Spinal cord (tissue), 10 donors: ENCODE measurements around the gene DPAGT1. TPM values are rescaled to one million over a fixed set of nuclear protein-coding genes. Genes with fewer than 3 reads are reported as not detected.

Experiments used
- DNase-seq, 6 donors: peaks; one replicate each; pipeline versions ENCODE4 v3.0.0 to v3.0.0-alpha.2; 2013 to 2015; ENCODE audit warnings: low spot score in 6 of 6, low read depth in 4 of 6
- H3K27ac ChIP-seq: one replicate; pipeline ENCODE4 v1.5.1; 2013; ENCODE audit warnings: low read depth, low read length, control low read depth
- H3K27me3 ChIP-seq: one replicate; pipeline ENCODE4 v1.6.1; 2013; ENCODE audit warnings: low read length; ENCODE audit not compliant: control insufficient read depth, insufficient read depth
- H3K36me3 ChIP-seq: one replicate; pipeline ENCODE4 v1.6.1; 2013; ENCODE audit warnings: low read length; ENCODE audit not compliant: control insufficient read depth, insufficient read depth
- H3K4me1 ChIP-seq: one replicate; pipeline ENCODE4 v1.6.1; 2013; ENCODE audit warnings: low read length; ENCODE audit not compliant: control insufficient read depth, insufficient read depth
- H3K4me3 ChIP-seq: one replicate; pipeline ENCODE4 v1.5.1; 2013; ENCODE audit warnings: low read depth, low read length, control low read depth
- H3K9me3 ChIP-seq: one replicate; pipeline ENCODE4 v1.6.1; 2013; ENCODE audit warnings: low read length; ENCODE audit not compliant: control insufficient read depth, insufficient read depth
- WGBS: methylation state at CpG from one replicate; pipeline ENCODE4 v1.1.5; 2013; ENCODE audit warnings: missing lambda C conversion rate; ENCODE audit not compliant: insufficient coverage; 5-methylcytosine and 5-hydroxymethylcytosine counted together
- polyA plus RNA-seq, 2 donors: library from polyadenylated mRNA; unstranded; fragments of 120-200 nt; gene quantifications; one replicate each; pipeline ENCODE4 v1.2.1, GENCODE V29; 2013; ENCODE audit not compliant: insufficient read length in 2 of 2
- total RNA-seq, 2 donors: library from RNA; depleted of rRNA in 1 of 2; stranded (reverse); fragments of 120-200 nt in 1 of 2; fragments of >200 nt in 1 of 2; gene quantifications; one replicate each; pipeline versions ENCODE4 v1.2.3 to v1.2.4, GENCODE V29; 2013 to 2014
- donor health status: healthy.

Gene DPAGT1
- total and polyA plus RNA-seq, 4 donors: 12.9 to 44.3 (median 32.2) TPM

DNA sequence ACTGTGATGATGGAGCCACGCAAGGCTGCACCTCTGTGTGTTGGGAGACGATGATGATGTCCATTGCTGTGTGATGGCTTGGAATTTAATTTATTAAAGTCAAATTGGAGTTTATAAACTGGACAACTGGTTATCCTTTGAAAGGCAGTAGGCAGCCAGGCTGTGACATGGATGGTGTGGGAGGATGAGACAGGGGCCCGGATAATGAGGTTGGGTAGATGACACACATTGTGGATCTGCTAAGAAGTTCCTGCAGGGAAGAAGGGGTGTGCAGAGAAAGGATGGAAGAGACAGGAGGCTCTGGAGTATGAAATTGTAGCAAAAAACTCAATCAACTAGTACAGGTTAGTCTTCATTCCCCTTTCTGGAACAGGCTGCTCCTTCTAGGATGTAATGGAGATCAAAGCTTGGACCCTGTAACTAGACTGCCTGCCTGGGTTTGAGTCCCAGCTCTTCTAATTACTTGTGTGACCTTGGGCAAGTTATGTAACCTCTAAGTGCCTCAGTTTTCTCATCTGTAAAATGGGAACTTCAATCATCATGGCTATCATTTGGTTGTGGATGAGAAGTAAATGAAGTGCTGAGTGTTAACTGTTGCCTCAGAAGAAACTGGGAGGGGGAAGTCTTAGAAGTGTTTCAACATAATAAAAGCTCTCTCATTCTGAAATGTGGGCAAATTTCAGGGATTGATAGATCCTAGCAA is 15.5 kb upstream of the DPAGT1 start:
- Histone ChIP-seq H3K27me3 (no peaks in the 10 kb centered on the region), H3K4me1 (peaks cover 8% of the 10 kb centered on the region), H3K36me3 (peaks cover 44% of the 10 kb centered on the region), H3K4me3 (no peak overlapping the region), H3K9me3 (no peaks in the 10 kb centered on the region), H3K27ac (no peak overlapping the region)
- WGBS: 85% methylated on average over 3 of the region's 3 CpGs
- no peak for DNase-seq

DNA sequence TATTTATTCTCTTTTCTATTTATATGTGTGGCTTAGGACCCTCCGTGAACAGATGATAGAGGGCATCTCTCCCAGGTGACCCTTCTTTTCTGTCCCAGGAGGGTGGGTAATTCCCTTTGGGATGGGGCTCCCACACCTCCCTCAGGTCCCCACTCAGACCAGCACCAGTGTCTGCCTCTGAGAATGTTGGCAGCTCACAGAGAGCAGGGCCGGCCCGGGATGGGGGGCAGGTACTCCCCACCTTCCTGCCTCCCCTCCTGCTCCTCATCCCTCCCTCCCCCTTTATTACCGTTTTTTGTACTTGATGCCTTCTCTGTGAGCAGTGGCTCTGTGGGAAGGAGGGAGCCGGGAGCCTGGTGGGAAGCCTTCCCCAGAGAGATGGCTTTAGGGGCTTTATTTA is 14.9 kb upstream of the DPAGT1 start:
- peaks cover 8% of the 10 kb centered on the region for H3K4me1 ChIP-seq
- 46% methylated on average over 1 of the region's 5 CpGs for WGBS
- H3K27me3 ChIP-seq: no peaks in the 10 kb centered on the region
- peaks cover 47% of the 10 kb centered on the region for H3K36me3 ChIP-seq
- DNase-seq: no peak
- H3K9me3 ChIP-seq: no peaks in the 10 kb centered on the region
- no peak overlapping the region for H3K4me3 ChIP-seq
- H3K27ac ChIP-seq: no peak overlapping the region

DNA sequence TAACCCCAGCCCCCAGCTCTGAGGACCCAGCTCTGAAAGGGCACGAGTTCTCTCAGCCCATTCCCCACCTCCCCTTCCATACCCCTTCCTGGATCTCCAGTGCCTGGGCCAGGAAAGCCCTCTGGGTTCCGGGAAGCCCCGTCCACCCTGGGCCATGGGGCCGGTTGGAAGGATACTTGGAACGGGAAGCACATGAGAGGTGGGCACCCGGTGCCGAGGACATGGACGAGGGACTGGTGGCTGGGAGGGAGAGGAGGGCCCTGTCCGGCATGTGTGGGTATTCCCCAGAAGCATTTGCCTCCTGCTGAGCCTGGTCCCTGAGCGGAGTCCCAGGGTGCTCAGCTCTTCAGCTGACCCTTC is 14.6 kb upstream of the DPAGT1 start:
- no peak overlapping the region for H3K4me3 ChIP-seq
- H3K36me3 ChIP-seq: peaks cover 48% of the 10 kb centered on the region
- no peak for DNase-seq
- no peaks in the 10 kb centered on the region for H3K9me3 ChIP-seq
- no peak overlapping the region for H3K27ac ChIP-seq
- no peaks in the 10 kb centered on the region for H3K27me3 ChIP-seq
- WGBS: 78% methylated on average over 9 of the region's 10 CpGs
- H3K4me1 ChIP-seq: peaks cover 8% of the 10 kb centered on the region

DNA sequence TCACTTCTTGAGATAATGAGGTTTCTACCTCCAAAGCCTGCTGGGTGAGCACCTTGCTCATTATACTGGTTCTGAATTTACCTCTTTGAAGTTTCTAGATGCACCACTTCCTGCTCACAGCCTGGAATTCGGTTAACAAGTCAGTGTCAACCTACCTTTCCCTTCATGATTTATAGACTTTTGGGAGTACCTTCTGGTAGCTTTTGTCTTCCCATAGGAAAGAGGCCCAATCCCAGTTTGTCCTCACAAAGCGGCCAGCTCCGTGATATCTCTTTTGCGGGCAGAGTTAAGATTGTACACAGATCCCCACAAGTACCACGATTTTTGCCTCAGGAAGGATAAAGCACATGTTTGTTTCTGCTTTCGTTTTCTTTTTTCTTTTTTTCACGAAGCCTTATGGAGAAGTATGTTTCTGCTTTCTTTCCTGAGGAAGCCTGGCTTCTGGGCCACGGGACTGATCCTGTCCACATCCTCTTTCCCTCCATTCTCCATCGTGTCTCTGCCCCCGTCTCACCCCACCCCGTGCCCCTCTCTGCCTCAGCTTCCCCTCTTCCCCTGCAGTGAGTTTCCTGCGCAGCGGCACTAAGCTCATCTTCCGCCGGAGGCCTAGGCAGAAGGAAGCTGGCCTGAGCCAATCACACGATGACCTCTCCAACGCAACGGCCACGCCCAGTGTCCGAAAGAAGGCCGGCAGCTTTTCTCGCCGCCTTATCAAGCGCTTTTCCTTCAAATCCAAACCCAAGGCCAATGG is 14.0 kb upstream of the DPAGT1 start:
- WGBS: 59% methylated on average over 20 of the region's 24 CpGs
- Histone ChIP-seq H3K4me1 (peaks cover 4% of the 10 kb centered on the region), H3K4me3 (no peak overlapping the region), H3K9me3 (no peaks in the 10 kb centered on the region), H3K36me3 (peaks cover 54% of the 10 kb centered on the region), H3K27ac (no peak overlapping the region), H3K27me3 (no peaks in the 10 kb centered on the region)
- DNase-seq: no peak

DNA sequence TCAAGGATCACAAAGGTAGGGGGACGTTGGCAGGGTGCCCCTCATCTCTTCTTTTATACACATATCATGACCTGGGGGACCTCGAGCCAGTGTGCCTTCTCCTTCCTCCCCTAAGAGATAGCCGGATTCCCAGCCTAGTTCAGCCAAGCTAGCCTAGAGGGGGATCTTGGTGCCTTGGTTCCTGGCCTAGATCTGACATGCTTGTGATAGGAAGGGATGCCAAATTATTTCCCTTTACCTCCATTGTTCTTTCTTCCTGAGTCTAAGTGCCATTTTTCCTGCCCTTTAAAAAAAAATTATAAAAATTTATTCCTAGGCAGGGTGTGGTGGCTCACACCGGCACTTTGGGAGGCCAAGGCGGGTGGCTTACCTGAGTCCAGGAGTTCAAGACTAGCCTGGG is 12.7 kb upstream of the DPAGT1 start:
- Histone ChIP-seq H3K27me3 (no peaks in the 10 kb centered on the region), H3K36me3 (peaks cover 61% of the 10 kb centered on the region), H3K27ac (no peak overlapping the region), H3K9me3 (no peaks in the 10 kb centered on the region), H3K4me1 (peaks cover 3% of the 10 kb centered on the region), H3K4me3 (no peak overlapping the region)
- WGBS: 100% methylated on average over 2 of the region's 5 CpGs
- no peak for DNase-seq

DNA sequence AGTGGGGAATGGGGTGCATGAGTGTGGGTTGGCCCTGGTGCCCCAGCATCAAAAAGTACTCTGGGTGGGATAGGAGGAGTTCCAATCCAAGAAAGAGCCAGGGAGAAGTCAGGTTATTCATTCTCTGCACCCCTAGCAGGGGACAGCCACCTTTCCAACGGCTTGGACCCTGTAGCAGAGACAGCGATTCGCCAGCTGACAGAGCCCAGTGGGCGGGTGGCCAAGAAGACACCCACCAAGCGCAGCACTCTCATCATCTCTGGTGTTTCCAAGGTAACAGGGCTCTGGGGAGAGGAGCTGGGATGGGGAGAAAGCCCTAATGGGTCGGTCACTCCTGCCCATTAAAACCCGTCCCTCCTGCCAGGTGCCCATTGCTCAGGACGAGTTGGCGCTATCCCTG is 12.1 kb upstream of the DPAGT1 start:
- no peak for DNase-seq
- peaks cover 61% of the 10 kb centered on the region for H3K36me3 ChIP-seq
- H3K27me3 ChIP-seq: no peaks in the 10 kb centered on the region
- no peak overlapping the region for H3K27ac ChIP-seq
- H3K4me1 ChIP-seq: peaks cover 9% of the 10 kb centered on the region
- WGBS: 84% methylated on average over 9 of the region's 9 CpGs
- no peaks in the 10 kb centered on the region for H3K9me3 ChIP-seq
- no peak overlapping the region for H3K4me3 ChIP-seq

DNA sequence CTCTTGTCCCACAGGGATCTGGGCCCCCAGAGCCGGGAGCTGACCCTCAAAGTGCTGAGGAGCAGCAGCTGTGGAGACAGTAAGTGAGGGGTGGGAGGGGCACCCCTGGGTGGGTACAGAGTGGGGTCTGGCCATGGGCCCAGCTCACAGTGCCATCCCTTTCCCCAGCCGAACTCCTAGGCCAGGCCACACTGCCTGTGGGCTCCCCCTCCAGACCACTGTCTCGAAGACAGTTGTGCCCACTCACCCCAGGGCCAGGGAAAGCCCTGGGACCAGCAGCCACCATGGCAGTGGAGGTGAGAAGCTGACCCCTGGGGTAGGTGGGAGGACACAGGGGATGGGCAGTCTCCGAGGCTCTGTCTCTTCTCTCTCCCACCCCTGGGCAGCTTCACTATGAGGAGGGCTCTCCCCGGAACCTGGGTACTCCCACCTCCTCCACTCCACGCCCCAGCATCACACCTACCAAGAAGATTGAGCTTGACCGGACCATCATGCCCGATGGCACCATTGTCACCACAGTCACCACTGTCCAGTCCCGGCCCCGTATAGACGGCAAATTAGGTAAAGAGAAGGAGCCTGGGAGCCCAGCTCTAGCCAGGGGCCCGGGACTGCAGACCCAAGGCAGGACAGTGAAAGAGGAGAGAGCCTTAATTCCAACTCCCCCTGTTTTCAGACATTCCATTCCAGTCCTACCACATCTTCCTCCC is 10.8 kb upstream of the DPAGT1 start:
- WGBS: 97% methylated on average over 10 of the region's 12 CpGs
- no peaks in the 10 kb centered on the region for H3K27me3 ChIP-seq
- H3K27ac ChIP-seq: no peak overlapping the region
- no peak overlapping the region for H3K4me3 ChIP-seq
- H3K9me3 ChIP-seq: no peaks in the 10 kb centered on the region
- H3K4me1 ChIP-seq: peaks cover 18% of the 10 kb centered on the region
- peaks cover 61% of the 10 kb centered on the region for H3K36me3 ChIP-seq
- no peak for DNase-seq

DNA sequence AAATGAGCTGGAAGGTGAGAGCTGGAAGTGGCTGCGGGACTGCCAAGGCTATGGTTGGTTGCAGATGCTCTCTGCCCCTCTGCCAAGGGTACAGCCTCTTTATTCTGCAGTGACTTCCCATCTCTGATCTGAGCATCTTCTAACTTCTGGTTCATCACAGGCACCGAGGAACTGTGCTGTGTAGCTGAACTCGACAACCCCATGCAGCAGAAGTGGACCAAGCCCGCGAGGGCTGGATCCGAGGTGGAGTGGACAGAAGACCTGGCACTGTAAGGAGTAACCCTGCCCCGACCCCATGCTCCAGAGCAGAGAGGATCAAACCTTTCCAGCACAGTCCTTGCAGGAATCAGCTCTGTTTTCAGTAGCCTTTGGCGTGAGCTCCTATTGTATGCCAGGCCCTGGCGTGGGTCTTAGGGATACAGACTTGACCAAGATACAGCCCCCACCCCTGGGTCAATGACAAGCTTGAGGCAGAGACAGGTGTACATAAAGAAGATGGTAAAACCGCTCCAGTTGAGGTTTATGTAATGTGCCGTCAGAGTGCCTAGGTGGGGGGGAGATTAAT is 9.8 kb upstream of the DPAGT1 start:
- H3K27ac ChIP-seq: no peak overlapping the region
- DNase-seq: no peak
- H3K4me3 ChIP-seq: no peak overlapping the region
- H3K36me3 ChIP-seq: peaks cover 58% of the 10 kb centered on the region
- WGBS: 91% methylated on average over 10 of the region's 11 CpGs
- no peaks in the 10 kb centered on the region for H3K27me3 ChIP-seq
- peaks cover 24% of the 10 kb centered on the region for H3K4me1 ChIP-seq
- no peaks in the 10 kb centered on the region for H3K9me3 ChIP-seq

DNA sequence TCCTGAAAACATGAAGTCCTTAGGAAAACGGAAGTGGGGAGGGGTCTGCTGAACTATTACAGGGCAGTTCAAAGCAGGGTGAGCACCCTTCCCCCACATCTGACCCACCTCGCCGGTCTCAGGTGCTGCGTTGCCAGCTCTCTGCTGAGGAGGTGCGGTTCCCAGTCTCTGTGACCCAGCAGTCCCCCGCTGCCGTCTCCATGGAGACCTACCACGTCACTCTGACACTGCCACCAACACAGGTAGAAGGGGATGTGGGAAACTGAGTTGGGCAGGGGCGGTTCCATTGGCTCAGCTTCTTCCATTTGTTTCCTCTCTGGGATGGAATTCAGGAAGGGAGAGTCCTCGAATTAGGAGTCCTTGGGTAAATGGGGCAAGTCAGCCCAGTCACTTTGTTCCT is 8.8 kb upstream of the DPAGT1 start:
- DNase-seq: no peak
- Histone ChIP-seq H3K4me3 (no peak overlapping the region), H3K4me1 (peaks cover 26% of the 10 kb centered on the region), H3K27me3 (no peaks in the 10 kb centered on the region), H3K9me3 (no peaks in the 10 kb centered on the region), H3K27ac (no peak overlapping the region), H3K36me3 (peaks cover 47% of the 10 kb centered on the region)
- WGBS: 89% methylated on average over 1 of the region's 10 CpGs
